Activated CD4-positive, alpha-beta memory T cell treated with anti-CD3 and anti-CD28 coated beads, Interleukin-2, amount 10 ng/mL, durations not matched to agents 7 days and 5 days (primary cell): ENCODE results near the gene MAPK11. TPM values are rescaled to one million over a fixed set of nuclear protein-coding genes. Genes with fewer than 3 reads are reported as not detected.

Experiments
- CTCF ChIA-PET: fragments of 350-600 bp; sonication (Branson Sonifier 250); formaldehyde crosslinking; loops from one replicate; lab custom pipeline; 2021; ENCODE audit warnings: antibody characterized with exemption, inconsistent platforms; lab: Charles Lee
- POLR2A ChIA-PET: fragments of 350-600 bp; sonication (Branson Sonifier 250); formaldehyde crosslinking; loops from one replicate; lab custom pipeline; 2021; ENCODE audit warnings: antibody characterized with exemption; lab: Charles Lee
- DNase-seq: peaks from one replicate; pipeline ENCODE4 v3.0.0-alpha.2; 2020
- H3K27ac Mint-ChIP-seq: one replicate; pipeline ENCODE4 v1.8.0; 2021; ENCODE audit warnings: mild to moderate bottlenecking, mixed read lengths
- H3K27me3 Mint-ChIP-seq: one replicate; pipeline ENCODE4 v1.8.0; 2021; ENCODE audit warnings: mixed read lengths
- H3K36me3 Mint-ChIP-seq: one replicate; pipeline ENCODE4 v1.8.0; 2021; ENCODE audit warnings: low read depth, mixed read lengths
- H3K4me1 Mint-ChIP-seq: one replicate; pipeline ENCODE4 v1.8.0; 2021; ENCODE audit warnings: mixed read lengths
- H3K4me3 Mint-ChIP-seq: one replicate; pipeline ENCODE4 v1.8.0; 2021; ENCODE audit warnings: mild to moderate bottlenecking, mixed read lengths
- H3K9me3 Mint-ChIP-seq: one replicate; pipeline ENCODE4 v1.8.0; 2021; ENCODE audit warnings: mixed read lengths
- total RNA-seq, 2 experiments: library from RNA; stranded (reverse); gene quantifications; one replicate each; pipeline ENCODE4 v1.2.3, GENCODE V29; 2021

Gene MAPK11
- 10 to 100 TPM; 13.4 to 14.2 TPM for total RNA-seq

- Mint-ChIP-seq H3K4me3 (peak within 1 kb of the TSS; percentile 66), H3K9me3 (no peaks in the 10 kb centered on the region), H3K36me3 (no peaks in the 10 kb centered on the region), H3K4me1 (peaks cover 15% of the 10 kb centered on the region), H3K27ac (peak within 1 kb of the TSS; percentile 19), H3K27me3 (peaks cover 6% of the 10 kb centered on the region)
- ChIA-PET POLR2A (interaction anchor here (1.5 to 4.1 kb wide), 4 partner anchors 19 to 255 kb away, joined by 3 to 13 read pairs (median 5); partner anchors contain the start of genes HDAC10 and SCO2), CTCF (no interaction called here)
- peak; percentile 78 for DNase-seq
These were observed at the start of gene MAPK11 for GRCh38 chr22:50269970-50270665. Gene MAPK11 (minus strand): TSS chr22:50270380. CDS start chr22:50270292, 88 bp downstream.

- CTCF ChIA-PET: interaction anchor here (2.5 kb wide), 1 partner anchor 22 kb away, joined by 8 read pairs; no protein-coding TSS in a partner anchor
- H3K27ac Mint-ChIP-seq: no peak overlapping the region
- POLR2A ChIA-PET: no interaction called here
- no peaks in the 10 kb centered on the region for H3K36me3 Mint-ChIP-seq
- H3K9me3 Mint-ChIP-seq: no peaks in the 10 kb centered on the region
- H3K27me3 Mint-ChIP-seq: no peaks in the 10 kb centered on the region
- DNase-seq: no peak
- H3K4me1 Mint-ChIP-seq: peaks cover 10% of the 10 kb centered on the region
- no peak overlapping the region for H3K4me3 Mint-ChIP-seq
These were observed 49.3 kb upstream of the MAPK11 start for GRCh38 chr22:50319503-50319951.

- CTCF ChIA-PET: interaction anchor here (0.6 to 1.1 kb wide), 2 partner anchors 13 to 23 kb away, joined by 3 read pairs; no protein-coding TSS in a partner anchor
- POLR2A ChIA-PET: no interaction called here
- peaks cover 17% of the 10 kb centered on the region for H3K4me1 Mint-ChIP-seq
- no peaks in the 10 kb centered on the region for H3K27me3 Mint-ChIP-seq
- H3K36me3 Mint-ChIP-seq: no peaks in the 10 kb centered on the region
- H3K4me3 Mint-ChIP-seq: no peak overlapping the region
- H3K27ac Mint-ChIP-seq: no peak overlapping the region
- H3K9me3 Mint-ChIP-seq: no peaks in the 10 kb centered on the region
- no peak for DNase-seq
These were observed 48.7 kb upstream of the MAPK11 start for GRCh38 chr22:50318698-50319411.

GRCh38 chr22:50318356-50318697 lies 48.1 kb upstream of the MAPK11 start:
- POLR2A ChIA-PET: no interaction called here

GRCh38 chr22:50317674-50318073 lies 47.5 kb upstream of the MAPK11 start:
- ChIA-PET CTCF (interaction anchor here (1.1 kb wide), 1 partner anchor 24 kb away, joined by 3 read pairs; no protein-coding TSS in a partner anchor), POLR2A (no interaction called here)
- Mint-ChIP-seq H3K36me3 (no peaks in the 10 kb centered on the region), H3K4me3 (no peak overlapping the region), H3K9me3 (no peaks in the 10 kb centered on the region), H3K27ac (no peak overlapping the region), H3K27me3 (no peaks in the 10 kb centered on the region), H3K4me1 (peaks cover 20% of the 10 kb centered on the region)
- DNase-seq: no peak

More at GRCh38 chr22:50318356-50318697, 48.1 kb upstream of the MAPK11 start:
- no peak for DNase-seq
- no peaks in the 10 kb centered on the region for H3K9me3 Mint-ChIP-seq
- CTCF ChIA-PET: interaction anchor here (0.6 to 1.1 kb wide), 2 partner anchors 14 to 24 kb away, joined by 3 read pairs; no protein-coding TSS in a partner anchor
- H3K27me3 Mint-ChIP-seq: no peaks in the 10 kb centered on the region
- H3K4me1 Mint-ChIP-seq: peaks cover 20% of the 10 kb centered on the region
- H3K4me3 Mint-ChIP-seq: no peak overlapping the region
- no peak overlapping the region for H3K27ac Mint-ChIP-seq
- no peaks in the 10 kb centered on the region for H3K36me3 Mint-ChIP-seq

GRCh38 chr22:50317178-50317577 lies 47.0 kb upstream of the MAPK11 start:
- ChIA-PET CTCF (no interaction called here), POLR2A (no interaction called here)
- H3K9me3 Mint-ChIP-seq: no peaks in the 10 kb centered on the region
- H3K4me3 Mint-ChIP-seq: no peak overlapping the region
- no peaks in the 10 kb centered on the region for H3K36me3 Mint-ChIP-seq
- peaks cover 20% of the 10 kb centered on the region for H3K4me1 Mint-ChIP-seq
- no peaks in the 10 kb centered on the region for H3K27me3 Mint-ChIP-seq
- no peak overlapping the region for H3K27ac Mint-ChIP-seq
- no peak for DNase-seq

GRCh38 chr22:50316114-50317065 lies 46.2 kb upstream of the MAPK11 start:
- DNase-seq: no peak
- Mint-ChIP-seq H3K36me3 (no peaks in the 10 kb centered on the region), H3K9me3 (no peaks in the 10 kb centered on the region), H3K27me3 (no peaks in the 10 kb centered on the region), H3K27ac (no peak overlapping the region), H3K4me3 (no peak overlapping the region), H3K4me1 (peaks cover 20% of the 10 kb centered on the region)
- ChIA-PET POLR2A (interaction anchor here (1.6 kb wide), 1 partner anchor 14 kb away, joined by 9 read pairs; no protein-coding TSS in a partner anchor), CTCF (no interaction called here)

- CTCF ChIA-PET: interaction anchor here (0.6 to 1.4 kb wide), 3 partner anchors 9 to 27 kb away, joined by 4 to 5 read pairs (median 4); no protein-coding TSS in a partner anchor
- no peak for DNase-seq
- H3K4me1 Mint-ChIP-seq: peaks cover 20% of the 10 kb centered on the region
- no peaks in the 10 kb centered on the region for H3K36me3 Mint-ChIP-seq
- POLR2A ChIA-PET: interaction anchor here (0.6 to 2.0 kb wide), 6 partner anchors 9 to 192 kb away, joined by 3 to 9 read pairs (median 4); partner anchors contain the start of genes LMF2 and NCAPH2
- no peaks in the 10 kb centered on the region for H3K9me3 Mint-ChIP-seq
- H3K27me3 Mint-ChIP-seq: no peaks in the 10 kb centered on the region
- peak overlapping the region; percentile 56 for H3K4me3 Mint-ChIP-seq
- H3K27ac Mint-ChIP-seq: peak overlapping the region; percentile 53
These were observed 45.3 kb upstream of the MAPK11 start for GRCh38 chr22:50315289-50316113.

- Mint-ChIP-seq H3K4me3 (peak overlapping the region; percentile 72), H3K27ac (peak overlapping the region; percentile 77), H3K27me3 (no peaks in the 10 kb centered on the region), H3K4me1 (peaks cover 20% of the 10 kb centered on the region), H3K9me3 (no peaks in the 10 kb centered on the region), H3K36me3 (no peaks in the 10 kb centered on the region)
- peak; percentile 86 for DNase-seq
- ChIA-PET POLR2A (interaction anchor here (0.6 to 2.0 kb wide), 9 partner anchors 9 to 225 kb away, joined by 3 to 9 read pairs (median 3); partner anchors contain the start of genes LMF2, MAPK11 and NCAPH2), CTCF (interaction anchor here (0.6 to 1.4 kb wide), 4 partner anchors 10 to 211 kb away, joined by 4 to 5 read pairs (median 4); partner anchors contain the start of gene SCO2)
These were observed 44.5 kb upstream of the MAPK11 start for GRCh38 chr22:50314455-50315288.

GRCh38 chr22:50314081-50314454 lies 43.9 kb upstream of the MAPK11 start:
- H3K4me3 Mint-ChIP-seq: peak overlapping the region; percentile 72
- ChIA-PET CTCF (interaction anchor here (1.1 to 1.4 kb wide), 3 partner anchors 15 to 211 kb away, joined by 4 to 5 read pairs (median 4); partner anchors contain the start of gene SCO2), POLR2A (interaction anchor here (1.1 to 2.0 kb wide), 6 partner anchors 10 to 225 kb away, joined by 3 to 9 read pairs (median 3); partner anchors contain the start of gene MAPK11)
- H3K27me3 Mint-ChIP-seq: no peaks in the 10 kb centered on the region
- H3K4me1 Mint-ChIP-seq: peaks cover 20% of the 10 kb centered on the region
- DNase-seq: no peak
- no peaks in the 10 kb centered on the region for H3K9me3 Mint-ChIP-seq
- H3K36me3 Mint-ChIP-seq: no peaks in the 10 kb centered on the region
- H3K27ac Mint-ChIP-seq: peak overlapping the region; percentile 77
